ENCODE measurements around the gene RPS27. TPM values are rescaled to one million over a fixed set of nuclear protein-coding genes. Genes with fewer than 3 reads are reported as not detected.

RPS27 gene
- total RNA-seq, 1 donor from 2014 or later: 3,463 TPM

DNA sequence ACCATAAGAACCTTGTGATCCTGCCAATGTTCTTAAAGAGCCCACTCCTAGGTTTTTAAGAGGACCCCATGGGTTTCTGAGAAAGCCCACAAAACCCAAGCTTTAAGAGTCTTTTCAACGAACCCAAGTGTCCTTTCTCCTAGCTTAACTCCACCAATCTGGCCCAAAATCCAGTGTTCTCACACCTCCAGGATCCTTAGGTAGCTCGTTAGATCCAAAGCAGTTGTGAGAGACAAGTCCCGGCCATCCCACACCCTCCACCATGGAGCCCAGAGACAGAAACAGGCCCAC is 45.8 kb upstream of the RPS27 start:
- ATAC-seq (ENCODE audit: low read depth): no peak
- Mint-ChIP-seq H3K4me1 (peaks cover 61% of the 10 kb centered on the region), H3K27ac (peak overlapping the region; percentile 96), H3K27me3 (no peaks in the 10 kb centered on the region), H3K36me3 (ENCODE audit: low read depth) (peaks cover 79% of the 10 kb centered on the region), H3K9me3 (no peaks in the 10 kb centered on the region), H3K4me3 (peak overlapping the region; percentile 90)
- ChIA-PET CTCF (interaction anchor here (0.8 to 4.0 kb wide), 9 partner anchors 19 to 147 kb away, joined by 3 to 46 read pairs (median 8); partner anchors contain the start of genes CREB3L4, RAB13 and SLC39A1), POLR2A (interaction anchor here (0.8 to 5.8 kb wide), 32 partner anchors 10 to 1228 kb away, joined by 3 to 234 read pairs (median 8); partner anchors contain the start of genes CHTOP, CREB3L4, CRTC2 and GATAD2B)
- DNase-seq: no peak
- TF ChIP-seq, protein P1, sequence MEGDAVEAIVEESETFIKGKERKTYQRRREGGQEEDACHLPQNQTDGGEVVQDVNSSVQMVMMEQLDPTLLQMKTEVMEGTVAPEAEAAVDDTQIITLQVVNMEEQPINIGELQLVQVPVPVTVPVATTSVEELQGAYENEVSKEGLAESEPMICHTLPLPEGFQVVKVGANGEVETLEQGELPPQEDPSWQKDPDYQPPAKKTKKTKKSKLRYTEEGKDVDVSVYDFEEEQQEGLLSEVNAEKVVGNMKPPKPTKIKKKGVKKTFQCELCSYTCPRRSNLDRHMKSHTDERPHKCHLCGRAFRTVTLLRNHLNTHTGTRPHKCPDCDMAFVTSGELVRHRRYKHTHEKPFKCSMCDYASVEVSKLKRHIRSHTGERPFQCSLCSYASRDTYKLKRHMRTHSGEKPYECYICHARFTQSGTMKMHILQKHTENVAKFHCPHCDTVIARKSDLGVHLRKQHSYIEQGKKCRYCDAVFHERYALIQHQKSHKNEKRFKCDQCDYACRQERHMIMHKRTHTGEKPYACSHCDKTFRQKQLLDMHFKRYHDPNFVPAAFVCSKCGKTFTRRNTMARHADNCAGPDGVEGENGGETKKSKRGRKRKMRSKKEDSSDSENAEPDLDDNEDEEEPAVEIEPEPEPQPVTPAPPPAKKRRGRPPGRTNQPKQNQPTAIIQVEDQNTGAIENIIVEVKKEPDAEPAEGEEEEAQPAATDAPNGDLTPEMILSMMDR (IDR thresholded peaks at IDR 0.05): no peak
- intact Hi-C loops (cut with micrococcal nuclease): loop anchor here (1.0 to 5.0 kb wide), 3 partner anchors 21 to 663 kb away; partner anchors contain the start of gene ADAR

DNA sequence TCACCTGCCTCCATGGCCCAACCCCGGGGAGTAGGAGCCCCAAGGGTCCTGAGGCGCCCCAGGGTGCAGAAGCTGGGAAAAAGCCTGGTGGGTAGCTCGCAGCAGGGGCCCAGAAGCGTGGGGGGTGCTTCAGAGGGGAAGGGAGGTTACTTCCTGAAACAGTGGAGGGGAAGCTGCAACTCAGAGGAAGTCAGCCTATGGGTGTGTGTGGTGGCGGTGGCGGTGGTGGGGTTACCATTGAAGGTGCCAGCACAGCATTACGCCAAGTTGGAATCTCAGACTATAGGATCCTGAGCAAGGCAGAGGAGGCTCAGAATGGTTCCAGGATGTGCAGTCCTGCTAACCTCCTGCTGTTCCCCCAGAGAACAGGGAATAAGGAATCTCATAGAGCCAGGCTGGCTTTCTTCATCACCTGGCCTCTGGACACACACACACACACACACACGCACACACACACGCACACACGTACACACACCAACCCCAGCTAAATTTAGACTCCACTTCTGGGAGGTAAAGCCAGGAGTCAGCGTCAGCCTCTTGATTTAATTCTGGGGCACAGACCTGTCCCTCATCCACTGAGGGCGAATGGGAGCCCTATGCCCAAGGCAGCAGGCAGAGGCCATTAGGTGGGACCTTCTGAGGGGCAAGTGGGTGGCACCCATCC is 45.3 kb upstream of the RPS27 start:
- Mint-ChIP-seq H3K27me3 (no peaks in the 10 kb centered on the region), H3K27ac (peak overlapping the region; percentile 96), H3K9me3 (no peaks in the 10 kb centered on the region), H3K36me3 (ENCODE audit: low read depth) (peaks cover 79% of the 10 kb centered on the region), H3K4me3 (peak overlapping the region; percentile 90), H3K4me1 (peaks cover 64% of the 10 kb centered on the region)
- intact Hi-C loops (cut with micrococcal nuclease): loop anchor here (1.0 to 5.0 kb wide), 3 partner anchors 22 to 662 kb away; partner anchors contain the start of gene ADAR
- TF ChIP-seq, protein P1 (IDR thresholded peaks at IDR 0.05): no peak
- peak; percentile 65 for DNase-seq
- ATAC-seq (ENCODE audit: low read depth): peak; percentile 53
- ChIA-PET POLR2A (interaction anchor here (0.8 to 5.8 kb wide), 40 partner anchors 11 to 1228 kb away, joined by 3 to 234 read pairs (median 8); partner anchors contain the start of genes CHTOP, CREB3L4, CRTC2 and GATAD2B), CTCF (interaction anchor here (0.8 to 4.0 kb wide), 17 partner anchors 12 to 148 kb away, joined by 3 to 46 read pairs (median 6); partner anchors contain the start of genes CREB3L4, GATAD2B, JTB and RAB13)

DNA sequence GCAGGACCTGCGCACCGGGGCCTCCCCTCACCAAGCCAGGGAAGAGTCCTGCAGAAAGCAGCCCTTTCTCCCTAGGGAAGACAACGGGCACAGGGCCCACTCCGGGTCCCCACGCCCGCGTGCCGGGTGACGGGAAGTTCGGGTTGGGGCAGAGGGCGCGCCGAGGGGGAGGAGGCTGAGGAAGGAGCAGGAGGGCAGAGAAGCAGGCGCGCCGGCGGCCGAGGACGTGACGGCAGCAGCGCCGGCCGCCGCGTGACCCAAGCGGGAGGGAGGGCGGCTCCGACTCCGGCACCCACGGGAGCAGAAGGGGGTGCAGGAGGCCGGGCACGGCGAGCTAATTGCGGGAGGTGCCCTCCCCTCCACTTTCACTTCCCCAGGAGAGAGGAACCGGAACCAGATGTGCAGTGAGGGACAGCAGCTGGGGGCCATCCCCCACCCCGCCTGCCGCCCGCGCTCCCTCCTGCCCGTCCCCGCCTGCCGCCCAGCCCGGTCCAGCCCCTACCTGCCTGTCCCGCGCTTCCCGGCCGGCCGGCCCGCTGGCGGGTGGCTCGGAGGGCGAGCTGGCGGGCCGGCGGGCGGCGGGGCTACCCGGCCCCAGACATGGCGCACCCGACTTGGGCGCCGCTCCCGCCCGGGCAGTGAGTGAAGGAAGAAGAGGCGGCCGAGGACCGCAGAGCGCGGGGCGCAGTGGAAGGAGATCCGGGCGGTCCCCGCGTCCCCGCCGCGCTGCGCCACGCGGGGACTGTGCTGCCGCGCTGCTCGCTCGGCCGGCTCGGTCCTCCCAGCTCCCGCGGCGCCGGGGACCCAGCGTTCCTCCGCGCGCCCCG is 44.6 kb upstream of the RPS27 start:
- H3K27ac Mint-ChIP-seq: peak overlapping the region; percentile 96
- DNase-seq (peak; percentile 91), ATAC-seq (ENCODE audit: low read depth) (peak; percentile 71)
- TF ChIP-seq, protein P1 (IDR thresholded peaks at IDR 0.05): no peak
- peaks cover 80% of the 10 kb centered on the region for H3K36me3 Mint-ChIP-seq (ENCODE audit: low read depth)
- H3K4me1 Mint-ChIP-seq: peaks cover 69% of the 10 kb centered on the region
- CTCF ChIA-PET: interaction anchor here (1.0 to 4.0 kb wide), 16 partner anchors 11 to 149 kb away, joined by 3 to 46 read pairs (median 6); partner anchors contain the start of genes CREB3L4, GATAD2B, JTB and RAB13
- POLR2A ChIA-PET: interaction anchor here (0.6 to 5.8 kb wide), 44 partner anchors 9 to 1742 kb away, joined by 3 to 234 read pairs (median 8); partner anchors contain the start of genes ATP8B2, CHTOP, CREB3L4 and CRTC2
- intact Hi-C loops (cut with micrococcal nuclease): loop anchor here (1.0 to 5.0 kb wide), 11 partner anchors 12 to 661 kb away; partner anchors contain the start of genes ADAR, CREB3L4, CRTC2 and HAX1
- no peaks in the 10 kb centered on the region for H3K27me3 Mint-ChIP-seq
- no peaks in the 10 kb centered on the region for H3K9me3 Mint-ChIP-seq
- peak overlapping the region; percentile 90 for H3K4me3 Mint-ChIP-seq

DNA sequence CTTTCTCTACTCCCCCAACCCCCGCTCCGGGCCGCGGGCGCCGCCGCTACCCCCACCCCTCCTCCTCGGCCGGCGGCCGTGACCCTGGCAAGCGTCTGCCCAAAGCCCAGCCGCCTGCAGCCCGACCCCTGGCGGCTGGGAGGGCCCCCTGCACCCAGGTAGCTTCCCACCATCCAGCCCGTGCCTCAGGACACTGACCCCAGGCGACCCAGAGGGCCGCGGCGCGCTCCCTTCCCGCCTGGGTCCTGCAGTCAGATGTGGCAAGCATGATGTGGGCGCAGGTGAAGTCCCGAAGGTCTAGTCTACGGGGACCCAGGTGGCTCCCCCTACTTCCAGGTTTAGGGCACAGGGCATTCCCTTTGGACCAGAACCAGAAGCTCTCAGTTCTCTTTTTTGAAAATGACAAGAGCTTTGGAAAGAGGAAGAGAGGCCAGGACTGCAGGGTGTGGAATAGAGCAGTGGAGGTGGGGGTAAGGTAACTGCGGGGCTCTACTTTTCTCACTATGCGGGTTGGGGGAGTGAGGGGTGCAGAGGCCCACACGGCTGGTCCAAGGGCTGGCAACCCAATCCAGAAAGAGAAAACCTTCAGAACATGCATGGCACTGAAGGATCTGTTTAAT is 43.8 kb upstream of the RPS27 start, which contains the start of gene DENND4B:
Gene DENND4B (minus strand): TSS at position 97 of the 620 bp plus-strand sequence. CDS start 2,344 bp downstream, outside the sequence.
- peak; percentile 74 for DNase-seq

More for the DNA sequence above, 43.8 kb upstream of the RPS27 start, which contains the start of gene DENND4B:
- Mint-ChIP-seq H3K4me1 (peaks cover 71% of the 10 kb centered on the region), H3K27ac (peak within 1 kb of the TSS; percentile 96), H3K9me3 (no peaks in the 10 kb centered on the region), H3K36me3 (ENCODE audit: low read depth) (peaks cover 80% of the 10 kb centered on the region), H3K27me3 (no peaks in the 10 kb centered on the region), H3K4me3 (peak within 1 kb of the TSS; percentile 90)
- ChIA-PET CTCF (interaction anchor here (0.6 to 4.0 kb wide), 15 partner anchors 9 to 275 kb away, joined by 3 to 46 read pairs (median 6); partner anchors contain the start of genes CREB3L4, GATAD2B, JTB and RAB13), POLR2A (interaction anchor here (0.6 to 5.8 kb wide), 40 partner anchors 9 to 1741 kb away, joined by 3 to 234 read pairs (median 8); partner anchors contain the start of genes ATP8B2, CHTOP, CREB3L4 and CRTC2)
- TF ChIP-seq, protein P1 (IDR thresholded peaks at IDR 0.05): no peak
- intact Hi-C loops (cut with micrococcal nuclease): loop anchor here (1.0 to 5.0 kb wide), 9 partner anchors 12 to 661 kb away; partner anchors contain the start of genes ADAR, CREB3L4, CRTC2 and HAX1
- peak; percentile 54 for ATAC-seq (ENCODE audit: low read depth)

Measured in activated B cell treated with CpG ODN at 0.5 μM for 24 hours (primary cell).